K562 (cell line): ENCODE measurements around the gene RARS1. TPM values are rescaled to one million over a fixed set of nuclear protein-coding genes. Genes with fewer than 3 reads are reported as not detected.

Source experiments
- ATAC-seq: fragments of 200-7000 bp; cut with Tn5 transposase; 3 replicates; pipeline ENCODE4 v1.9.1; 2020; ENCODE audit warnings: moderate library complexity
- BruUV-seq: library from RNA; stranded (reverse); fragments of 400-500 nt; replicated peaks from 2 replicates; lab custom pipeline; 2021; lab: Mats Ljungman, UMichigan
- CTCF ChIA-PET: fragments of 300-600 bp; formaldehyde crosslinking; extraction: SDS; loops from one replicate; lab custom pipeline; 2021; ENCODE audit warnings: low intra/inter-chr PET ratio; lab: Yijun Ruan, JAX
- POLR2A ChIA-PET: fragments of 300-600, 350-650 bp; sonication (Branson Sonifier 250); formaldehyde crosslinking; extraction: SDS; loops from one replicate; lab custom pipeline; 2021; ENCODE audit warnings: antibody characterized with exemption, inconsistent platforms; lab: Yijun Ruan, JAX
- DNase-seq, 4 experiments: peaks; one replicate each; pipeline versions ENCODE4 v3.0.0 to v3.0.0-alpha.2; 2011 to 2018; ENCODE audit warnings: low spot score in 3 of 4, mixed read lengths in 3 of 4; ENCODE audit errors: extremely low read depth in 1 of 4
- FAIRE-seq: peaks from 2 replicates; lab custom pipeline; 2011; peaks lifted over from hg19 to GRCh38; lab: Jason Lieb, UNC
- H2AFZ ChIP-seq: 2 replicates; pipeline ENCODE4 v1.6.0; 2011; ENCODE audit warnings: low read depth, low read length, control low read depth, inconsistent platforms
- H3K27ac ChIP-seq: fragments of 200-600 bp; 3 replicates; pipeline ENCODE4 v1.8.0; 2011; ENCODE audit warnings: low read depth, mild to moderate bottlenecking, control low read depth, inconsistent platforms, low read length, moderate library complexity, mixed read lengths; ENCODE audit errors: extremely low read depth
- H3K27me3 ChIP-seq, 2 experiments: fragments of 300-600 bp in 1 of 2; 2 replicates in 1 of 2; 3 replicates in 1 of 2; pipeline versions ENCODE4 v1.6.0 to v1.8.0; 2011; ENCODE audit warnings: inconsistent platforms in 2 of 2, low read length in 2 of 2, mild to moderate bottlenecking in 1 of 2, mixed read lengths in 1 of 2, moderate library complexity in 1 of 2; ENCODE audit not compliant: control insufficient read depth in 2 of 2, insufficient read depth in 2 of 2
- H3K36me3 ChIP-seq: fragments of 300-600 bp; 3 replicates; pipeline ENCODE4 v1.8.0; 2011; ENCODE audit warnings: mild to moderate bottlenecking, low read length, inconsistent platforms; ENCODE audit not compliant: control insufficient read depth, insufficient read depth
- H3K4me1 ChIP-seq, 2 experiments: fragments of 200-600 bp in 1 of 2; replicated peaks in 1 of 2; 2 replicates in 1 of 2; 3 replicates in 1 of 2; pipeline versions ENCODE4 v1.5.1 to v1.8.0; 2011; ENCODE audit warnings: inconsistent platforms in 2 of 2, low read length in 2 of 2, mild to moderate bottlenecking in 1 of 2, mixed read lengths in 1 of 2, moderate library complexity in 1 of 2; ENCODE audit not compliant: control insufficient read depth in 2 of 2, insufficient read depth in 2 of 2
- H3K4me2 ChIP-seq: 2 replicates; pipeline ENCODE4 v1.6.1; 2011; ENCODE audit warnings: low read length, control low read depth, inconsistent platforms, mixed read lengths; ENCODE audit not compliant: insufficient read depth
- H3K4me3 ChIP-seq: fragments of 200-600 bp; sonication (generic), shearing (Covaris generic); 2 replicates; pipeline ENCODE4 v1.5.1; 2016; ENCODE audit warnings: control low read depth, inconsistent platforms
- H3K79me2 ChIP-seq: fragments of 200-600 bp; 3 replicates; pipeline ENCODE4 v1.8.0; 2011; ENCODE audit warnings: low read length, inconsistent platforms; ENCODE audit not compliant: control insufficient read depth, insufficient read depth
- H3K9ac ChIP-seq, 2 experiments: 2 replicates each; pipeline versions ENCODE4 v1.6.0 to v1.6.1; 2011; ENCODE audit warnings: low read depth in 2 of 2, low read length in 2 of 2, control low read depth in 1 of 2, inconsistent platforms in 1 of 2, mild to moderate bottlenecking in 1 of 2, mixed read lengths in 1 of 2; ENCODE audit not compliant: insufficient read depth in 1 of 2
- H3K9me1 ChIP-seq: one replicate; pipeline ENCODE4 v1.6.0; 2011; ENCODE audit warnings: inconsistent platforms, mild to moderate bottlenecking, low read length, moderate library complexity; ENCODE audit not compliant: control insufficient read depth, insufficient read depth
- H3K9me3 ChIP-seq: replicated peaks from 2 replicates; pipeline ENCODE4 v1.5.1; 2011; ENCODE audit warnings: low read depth, low read length, inconsistent platforms; ENCODE audit not compliant: control insufficient read depth, insufficient read depth
- H4K20me1 ChIP-seq: replicated peaks from 2 replicates; pipeline ENCODE4 v1.6.1; 2011; ENCODE audit warnings: low read length, inconsistent platforms, mixed read lengths; ENCODE audit not compliant: control insufficient read depth, insufficient read depth
- CHD7 ChIP-seq: fragments of 200-600 bp; sonication (generic); IDR thresholded peaks from one replicate; pipeline ENCODE4 v1.6.1; 2012; ENCODE audit warnings: mild to moderate bottlenecking, low read depth, low read length, inconsistent platforms
- MEIS2 ChIP-seq: fragments of 450-650 bp; IDR thresholded peaks from 2 replicates; pipeline ENCODE4 v1.6.1; 2014; ENCODE audit warnings: mild to moderate bottlenecking; ENCODE audit not compliant: partially characterized antibody
- PHTF2 ChIP-seq: fragments of 250-450 bp; sonication (Bioruptor Pico); IDR thresholded peaks from 2 replicates; pipeline ENCODE4 v1.5.0; 2021; ENCODE audit warnings: mild to moderate bottlenecking
- POLR2AphosphoS5 ChIP-seq: IDR thresholded peaks from 2 replicates; pipeline ENCODE4 v1.6.1; 2011; ENCODE audit warnings: mild to moderate bottlenecking, low read depth, low read length, moderate library complexity; ENCODE audit not compliant: control insufficient read depth, insufficient read depth
- PTTG1 ChIP-seq: fragments of 450-650 bp; IDR thresholded peaks from 2 replicates; pipeline ENCODE4 v1.6.1; 2016; ENCODE audit warnings: low read depth, mild to moderate bottlenecking, missing genetic modification characterization, missing compliant biosample characterization
- ZNF436 ChIP-seq: fragments of 250-450, 450-650 bp; sonication (Bioruptor Pico); formaldehyde crosslinking; IDR thresholded peaks from 2 replicates; pipeline ENCODE4 v1.7.0; 2020; ENCODE audit warnings: mild to moderate bottlenecking
- WGBS: fragments of 100-300 bp; shearing (Covaris generic); methylation state at CpG from one replicate; pipeline ENCODE4 v1.1.6; 2016; ENCODE audit warnings: low coverage, mixed read lengths; ENCODE audit not compliant: insufficient coverage; ENCODE audit errors: missing lambda C conversion rate; 5-methylcytosine and 5-hydroxymethylcytosine counted together
- in situ Hi-C: fragments of 300-500 bp; cut with MboI; formaldehyde crosslinking; loops from 4 replicates; pipeline ENCODE4 v1.15.0; 2018; ENCODE audit warnings: inconsistent platforms, mixed read lengths
- intact Hi-C: fragments of 100-400 bp; cut with micrococcal nuclease; formaldehyde crosslinking; loops from 2 replicates; pipeline ENCODE4 v1.14.2; 2022
- polyA plus RNA-seq, 8 experiments: library from polyadenylated mRNA; depleted of rRNA in 4 of 8; stranded (reverse) in 5 of 8; unstranded in 3 of 8; fragments of >200 nt; fragmentation: Nextera tagmentation in 2 of 8; fragmentation: Illumina TruSeq in 1 of 8; extraction: Ambion mirVana in 2 of 8; extraction: Trizol in 1 of 8; gene quantifications; 2 replicates each; pipeline versions ENCODE4 v1.2.1 to v1.2.3, GENCODE V29; 2011 to 2014; ENCODE audit warnings: inconsistent platforms in 1 of 8, missing spikeins in 1 of 8
- total RNA-seq, 7 experiments: library from RNA; depleted of rRNA in 6 of 7; stranded (reverse); fragments of >200 nt in 6 of 7; fragmentation: Illumina TruSeq in 2 of 7; extraction: Trizol in 2 of 7; gene quantifications; 2 replicates each; pipeline versions ENCODE4 v1.2.1 to v1.2.3, GENCODE V29; 2011 to 2021; ENCODE audit warnings: low replicate concordance in 1 of 7

Gene RARS1
- total and polyA plus RNA-seq, 9 of the 15 experiments (the other 6 are each of a cell fraction or from before 2014, with no cell fraction given): 109 to 196 (median 139) TPM

- TF ChIP-seq ZNF436 (CRISPR knock-in tag) (no peak), PTTG1 (no peak), POLR2AphosphoS5 (no peak)
- TF ChIP-seq, all 486 proteins: peak for 5
Observed at GRCh38 chr5:168472329-168472728, 13.9 kb upstream of the RARS1 start (continued).

- Histone ChIP-seq H3K9me3 (no peaks in the 10 kb centered on the region), H3K4me2 (no peak overlapping the region), H3K4me3 (no peak overlapping the region), H3K9ac (no peak overlapping the region), H2AFZ (no peak overlapping the region), H3K4me1 (peaks cover 0 to 4% of the 10 kb centered on the region in 2 experiments; a peak in 1 of 5 replicates), H3K79me2 (no peaks in the 10 kb centered on the region), H3K27ac (no peak overlapping the region), H3K27me3 (peaks cover 14 to 39% of the 10 kb centered on the region in 2 experiments), H3K36me3 (no peaks in the 10 kb centered on the region), H3K9me1 (no peaks in the 10 kb centered on the region), H4K20me1 (no peaks in the 10 kb centered on the region)
- DNase-seq: no peak
- ATAC-seq: no peak
- intact Hi-C loops (no loop called here), in situ Hi-C loops (no loop called here)
- no TSS peak for BruUV-seq
- CTCF ChIA-PET: no interaction called here
- 0% methylated on average over 1 of the region's 1 CpG for WGBS
- FAIRE-seq: no peak
- POLR2A ChIA-PET: no interaction called here
- TF ChIP-seq CHD7 (no peak), MEIS2 (no peak), PHTF2 (CRISPR knock-in tag) (no peak)
Observed at GRCh38 chr5:168474319-168474718, 12.0 kb upstream of the RARS1 start.
